Adrenal gland (tissue), 12 donors: ENCODE measurements around the gene RNLS. TPM values are rescaled to one million over a fixed set of nuclear protein-coding genes. Genes with fewer than 3 reads are reported as not detected.

Experiments used
- DNase-seq, 7 donors: peaks; one replicate each; pipeline ENCODE4 v3.0.0-alpha.2; 2019 to 2020
- H3K27ac ChIP-seq, 5 donors: fragments of 200-600 bp; sonication (generic) in 4 of 5; 1 replicate in 3 of 5; 2 replicates in 2 of 5; pipeline versions ENCODE4 v1.5.1 to v1.8.0; 2016 to 2020; ENCODE audit warnings: mild to moderate bottlenecking in 1 of 5
- H3K27me3 ChIP-seq: fragments of 200-600 bp; 2 replicates; pipeline ENCODE4 v1.8.0; 2021
- H3K36me3 ChIP-seq, 2 donors: fragments of 200-600 bp; replicated peaks in 1 of 2; 1 replicate in 1 of 2; 2 replicates in 1 of 2; pipeline versions ENCODE4 v1.5.1 to v1.8.0; 2018 to 2022
- H3K4me1 ChIP-seq, 2 donors: fragments of 200-600 bp; replicated peaks in 1 of 2; 1 replicate in 1 of 2; 2 replicates in 1 of 2; pipeline versions ENCODE4 v1.5.1 to v1.8.0; 2018 to 2021
- H3K4me3 ChIP-seq, 4 donors: fragments of 200-600 bp; sonication (generic) in 3 of 4; one replicate each; pipeline ENCODE4 v1.5.1; 2016 to 2018
- H3K9me3 ChIP-seq, 3 donors: fragments of 200-600 bp; sonication (generic) in 1 of 3; replicated peaks in 1 of 3; 1 replicate in 2 of 3; 2 replicates in 1 of 3; pipeline versions ENCODE4 v1.5.1 to v1.8.0; 2016 to 2021
- POLR2A ChIP-seq, 2 donors: fragments of 450-650 bp; IDR thresholded peaks; one replicate each; pipeline ENCODE4 v1.6.1; 2017; ENCODE audit warnings: antibody characterized with exemption in 2 of 2, mild to moderate bottlenecking in 2 of 2, moderate library complexity in 1 of 2
- WGBS, 4 donors: extraction: QIAGEN DNeasy Blood & Tissue Kit in 2 of 4; methylation state at CpG; one replicate each; pipeline versions ENCODE4 v1.1.5 to v1.1.7; 2013 to 2017; 5-methylcytosine and 5-hydroxymethylcytosine counted together
- intact Hi-C, 2 donors: fragments of 100-400 bp; cut with DNase I; formaldehyde crosslinking; loops; one replicate each; pipeline versions ENCODE4 v1.14.1 to v1.15.0; 2022 to 2023
- polyA plus RNA-seq, 3 donors: library from polyadenylated mRNA; stranded (reverse); fragments of 200-250 nt in 2 of 3; fragments of 350-450 nt in 1 of 3; fragmentation: Illumina TruSeq in 1 of 3; extraction: RNeasy Lipid Tissue Mini Kit (QIAGEN cat#74804) in 1 of 3; gene quantifications; one replicate each; pipeline ENCODE4 v1.2.3, GENCODE V29; 2013 to 2014
- total RNA-seq, 9 donors: library from RNA; depleted of rRNA in 4 of 9; stranded (reverse); fragments of >200 nt in 4 of 9; fragments of 120-200 nt in 1 of 9; fragmentation: NEBNext Ultra II Directional in 1 of 9; extraction: Animal tissue kit (Norgen Biotek cat#: 25700) in 1 of 9; gene quantifications; one replicate each; pipeline versions ENCODE4 v1.1.0 to v1.2.4, GENCODE V29; 2013 to 2023
- TF ChIP-seq, protein P1 (sequence below), 6 experiments: fragments of 450-650 bp in 4 of 6; fragments of 200-600 bp in 2 of 6; sonication (generic) in 1 of 6; IDR thresholded peaks; 1 replicate in 5 of 6; 2 replicates in 1 of 6; pipeline versions ENCODE4 v1.5.1 to v1.8.0; 2016 to 2021; ENCODE audit warnings: antibody characterized with exemption in 6 of 6, mild to moderate bottlenecking in 2 of 6, moderate library complexity in 1 of 6
- donor health status: healthy with polysubstance abuse.
- donor health status: Bipolar disorder and iron deficiency.
- donor health status: DM: yes; HTN: yes; CAD: no.
- donor health status: DM: no; HTN: no; CAD: no.
- donor health status: DM: no; HTN: no; CAD: no.
- donor health status: DM: yes; HTN: yes; CAD: no.

The RNLS gene
- total and polyA plus RNA-seq, 12 donors, result 7.2 to 51.3 (median 27.9) TPM

DNA sequence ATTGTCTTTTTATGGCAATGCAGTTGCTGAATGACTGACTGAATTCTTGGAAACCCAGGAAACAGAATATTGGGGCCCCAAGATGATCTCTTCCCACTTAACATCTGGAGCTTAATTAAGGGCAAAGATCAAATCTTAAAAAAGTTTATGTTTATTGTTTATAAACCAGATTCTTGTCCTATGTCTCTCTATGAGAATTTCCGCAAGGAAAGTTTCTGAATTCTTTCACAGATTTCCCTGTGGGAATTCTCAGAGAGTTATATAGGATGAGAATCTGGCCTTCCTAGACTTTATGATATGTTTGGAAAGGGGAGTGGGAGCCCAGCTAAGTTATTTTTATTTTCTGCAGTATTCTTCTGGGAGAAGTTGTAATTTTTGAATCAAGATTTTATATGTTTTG is 166.3 kb downstream of the RNLS start:
- H3K9me3 ChIP-seq, result no peaks in the 10 kb centered on the region
- no peak for DNase-seq
- H3K27ac ChIP-seq, result no peak overlapping the region
- H3K4me3 ChIP-seq, result no peak overlapping the region
- 96 to 100% (median 97%) methylated on average over 1 of the region's 1 CpG for WGBS, 4 donors
- no peaks in the 10 kb centered on the region for H3K4me1 ChIP-seq
- no peaks in the 10 kb centered on the region for H3K36me3 ChIP-seq
- H3K27me3 ChIP-seq, result no peaks in the 10 kb centered on the region
- no peak for TF ChIP-seq POLR2A (IDR thresholded peaks at IDR 0.05)
- TF ChIP-seq, protein P1, sequence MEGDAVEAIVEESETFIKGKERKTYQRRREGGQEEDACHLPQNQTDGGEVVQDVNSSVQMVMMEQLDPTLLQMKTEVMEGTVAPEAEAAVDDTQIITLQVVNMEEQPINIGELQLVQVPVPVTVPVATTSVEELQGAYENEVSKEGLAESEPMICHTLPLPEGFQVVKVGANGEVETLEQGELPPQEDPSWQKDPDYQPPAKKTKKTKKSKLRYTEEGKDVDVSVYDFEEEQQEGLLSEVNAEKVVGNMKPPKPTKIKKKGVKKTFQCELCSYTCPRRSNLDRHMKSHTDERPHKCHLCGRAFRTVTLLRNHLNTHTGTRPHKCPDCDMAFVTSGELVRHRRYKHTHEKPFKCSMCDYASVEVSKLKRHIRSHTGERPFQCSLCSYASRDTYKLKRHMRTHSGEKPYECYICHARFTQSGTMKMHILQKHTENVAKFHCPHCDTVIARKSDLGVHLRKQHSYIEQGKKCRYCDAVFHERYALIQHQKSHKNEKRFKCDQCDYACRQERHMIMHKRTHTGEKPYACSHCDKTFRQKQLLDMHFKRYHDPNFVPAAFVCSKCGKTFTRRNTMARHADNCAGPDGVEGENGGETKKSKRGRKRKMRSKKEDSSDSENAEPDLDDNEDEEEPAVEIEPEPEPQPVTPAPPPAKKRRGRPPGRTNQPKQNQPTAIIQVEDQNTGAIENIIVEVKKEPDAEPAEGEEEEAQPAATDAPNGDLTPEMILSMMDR (IDR thresholded peaks at IDR 0.05), result no peak
- intact Hi-C loops, result no loop called here

DNA sequence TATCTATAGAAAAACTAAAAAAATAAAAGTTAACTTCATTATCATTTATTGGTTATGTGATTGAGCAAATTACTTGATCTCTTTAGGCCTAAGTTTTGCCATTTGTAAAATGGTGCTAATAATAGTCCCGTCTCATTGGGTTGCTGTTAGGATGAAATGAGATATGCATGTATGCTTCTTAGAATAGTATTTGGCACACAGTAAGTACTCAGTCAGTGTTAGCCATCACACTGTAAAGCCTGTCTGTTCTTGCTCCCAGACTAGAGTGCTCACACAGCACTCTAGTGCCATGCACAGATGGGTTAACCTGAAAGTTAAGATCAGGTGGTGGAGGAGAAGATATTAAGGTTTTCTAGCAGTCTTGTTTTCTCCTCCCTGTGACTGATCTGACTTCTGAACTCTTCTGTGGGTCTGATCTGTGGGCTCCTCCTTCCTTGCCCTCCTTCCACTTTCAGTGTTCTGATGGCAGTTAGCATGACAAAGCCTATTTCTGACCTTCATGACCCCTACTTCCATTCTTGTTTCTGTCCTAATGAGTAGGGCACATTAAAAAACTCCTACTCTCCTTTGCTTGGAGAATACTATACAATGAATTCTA is 167.5 kb downstream of the RNLS start:
- H3K4me3 ChIP-seq, result no peak overlapping the region
- DNase-seq, result no peak
- no peaks in the 10 kb centered on the region for H3K9me3 ChIP-seq
- no peak for TF ChIP-seq POLR2A (IDR thresholded peaks at IDR 0.05)
- TF ChIP-seq, protein P1 (IDR thresholded peaks at IDR 0.05), result no peak
- H3K4me1 ChIP-seq, result no peaks in the 10 kb centered on the region
- 96 to 100% (median 98%) methylated on average over 1 of the region's 1 CpG for WGBS, 4 donors
- H3K27me3 ChIP-seq, result no peaks in the 10 kb centered on the region
- no peak overlapping the region for H3K27ac ChIP-seq
- intact Hi-C loops, result no loop called here
- no peaks in the 10 kb centered on the region for H3K36me3 ChIP-seq

DNA sequence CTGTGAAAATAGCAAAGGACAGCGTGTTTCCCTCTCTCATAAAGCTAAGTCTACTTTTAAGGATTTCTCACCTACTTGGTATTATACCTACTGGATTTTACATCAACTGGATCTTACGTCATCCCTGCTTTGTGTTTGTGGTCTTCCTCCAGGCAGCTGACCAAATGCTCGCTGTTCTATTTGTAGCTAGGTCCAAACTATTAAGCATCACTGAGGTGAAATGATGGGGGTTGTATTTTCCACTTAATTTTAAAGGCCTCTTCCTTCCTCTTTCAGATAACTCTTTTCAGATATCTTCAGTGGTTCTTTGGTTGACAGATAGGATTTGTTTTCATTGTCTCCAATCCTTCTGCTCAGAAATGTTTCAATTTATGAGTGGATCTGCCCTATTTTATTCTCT is 169.7 kb downstream of the RNLS start:
- 89 to 94% (median 90%) methylated on average over 3 of the region's 3 CpGs for WGBS, 4 donors
- no peak overlapping the region for H3K4me3 ChIP-seq
- no peaks in the 10 kb centered on the region for H3K27me3 ChIP-seq
- TF ChIP-seq, protein P1 (IDR thresholded peaks at IDR 0.05), result no peak
- TF ChIP-seq POLR2A (IDR thresholded peaks at IDR 0.05), result no peak
- H3K4me1 ChIP-seq, result no peaks in the 10 kb centered on the region
- no peak for DNase-seq
- H3K27ac ChIP-seq, result no peak overlapping the region
- intact Hi-C loops, result no loop called here
- H3K36me3 ChIP-seq, result no peaks in the 10 kb centered on the region
- no peaks in the 10 kb centered on the region for H3K9me3 ChIP-seq

DNA sequence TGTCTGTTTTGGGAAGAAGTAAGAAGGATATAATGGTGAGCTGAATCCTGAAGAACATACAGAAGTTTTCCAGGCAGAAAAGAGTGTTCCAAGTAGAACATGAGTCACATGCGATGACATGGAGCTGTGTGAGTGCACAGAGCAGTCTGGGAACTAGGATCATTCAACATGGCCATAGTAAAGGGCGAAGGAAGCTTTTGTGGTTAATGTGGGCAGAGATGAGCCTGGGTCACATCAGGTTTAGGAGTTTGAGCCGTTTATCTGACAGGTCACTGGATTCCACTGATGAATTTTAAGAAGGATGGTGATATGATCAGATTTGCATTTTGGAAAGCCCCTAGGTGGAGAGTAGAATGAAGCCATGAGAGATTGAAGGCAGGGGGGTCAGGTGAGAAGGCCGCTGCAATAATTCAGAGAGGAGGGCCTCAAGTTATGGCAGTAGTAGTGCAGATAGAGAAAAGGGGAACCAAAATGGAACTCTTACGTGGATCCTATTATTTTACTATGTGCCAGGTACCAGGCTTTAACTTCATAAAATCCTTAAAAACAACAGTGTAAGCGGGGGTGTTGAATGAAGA is 171.3 kb downstream of the RNLS start:
- intact Hi-C loops, result no loop called here
- no peaks in the 10 kb centered on the region for H3K4me1 ChIP-seq
- TF ChIP-seq, protein P1 (IDR thresholded peaks at IDR 0.05), result no peak
- no peak for TF ChIP-seq POLR2A (IDR thresholded peaks at IDR 0.05)
- WGBS, 4 donors, result 89 to 92% (median 91%) methylated on average over 6 of the region's 6 CpGs
- no peak overlapping the region for H3K27ac ChIP-seq
- H3K27me3 ChIP-seq, result no peaks in the 10 kb centered on the region
- no peak overlapping the region for H3K4me3 ChIP-seq
- no peaks in the 10 kb centered on the region for H3K36me3 ChIP-seq
- no peak for DNase-seq
- H3K9me3 ChIP-seq, result no peaks in the 10 kb centered on the region
